ENCODE measurements around the gene CDH2. TPM values are rescaled to one million over a fixed set of nuclear protein-coding genes. Genes with fewer than 3 reads are reported as not detected.

CDH2 gene
- total and polyA plus RNA-seq, 2 experiments from 2014 or later: 81.8 to 117 TPM

GRCh38 chr18:28081516-28081915 lies 95.4 kb downstream of the CDH2 start:
- TF ChIP-seq EZH2phosphoT487 (IDR thresholded peaks at IDR 0.05; ENCODE audit: low read depth, severe bottlenecking, unreplicated experiment) (no peak), CTCF (IDR thresholded peaks at IDR 0.05; ENCODE audit: poor library complexity) (no peak), EZH2 (IDR thresholded peaks at IDR 0.05; ENCODE audit: borderline replicate concordance) (no peak)

GRCh38 chr18:28080876-28081300 lies 96.0 kb downstream of the CDH2 start:
- H3K9me2 ChIP-seq (replicated peaks; ENCODE audit: insufficient read depth): no peaks in the 10 kb centered on the region
- 57% methylated on average over 1 of the region's 1 CpG for WGBS (ENCODE audit: low lambda C conversion rate, missing lambda C conversion rate)
- H2AFZ ChIP-seq: no peak overlapping the region
- H3K4me3 ChIP-seq: no peak overlapping the region
- no peak for DNase-seq (ENCODE audit: low spot score)
- peaks cover 36% of the 10 kb centered on the region for H3K79me2 ChIP-seq
- no peak for TF ChIP-seq EZH2phosphoT487 (IDR thresholded peaks at IDR 0.05; ENCODE audit: low read depth, severe bottlenecking, unreplicated experiment)
- H3K4me1 ChIP-seq (ENCODE audit: insufficient read depth): peaks cover 19% of the 10 kb centered on the region
- peak overlapping the region; percentile 51 for H3K27ac ChIP-seq
- no peaks in the 10 kb centered on the region for H4K20me1 ChIP-seq (ENCODE audit: insufficient read depth, poor library complexity, severe bottlenecking)
- H3K36me3 ChIP-seq (replicated peaks; ENCODE audit: insufficient read depth, low read depth): no peaks in the 10 kb centered on the region
- no peaks in the 10 kb centered on the region for H3K9me3 ChIP-seq (ENCODE audit: low read depth)
- H3K4me2 ChIP-seq: no peak overlapping the region
- no peaks in the 10 kb centered on the region for H3K27me3 ChIP-seq

More at GRCh38 chr18:28081516-28081915, 95.4 kb downstream of the CDH2 start:
- no peaks in the 10 kb centered on the region for H3K27me3 ChIP-seq
- no peak overlapping the region for H3K4me3 ChIP-seq
- no peaks in the 10 kb centered on the region for H3K9me3 ChIP-seq (ENCODE audit: low read depth)
- DNase-seq (ENCODE audit: low spot score): no peak
- peaks cover 41% of the 10 kb centered on the region for H3K79me2 ChIP-seq
- peak overlapping the region; percentile 51 for H3K27ac ChIP-seq
- H3K9me2 ChIP-seq (replicated peaks; ENCODE audit: insufficient read depth): no peaks in the 10 kb centered on the region
- H3K4me1 ChIP-seq (ENCODE audit: insufficient read depth): peaks cover 23% of the 10 kb centered on the region
- H4K20me1 ChIP-seq (ENCODE audit: insufficient read depth, poor library complexity, severe bottlenecking): no peaks in the 10 kb centered on the region
- H3K4me2 ChIP-seq: no peak overlapping the region
- H2AFZ ChIP-seq: no peak overlapping the region
- WGBS (ENCODE audit: low lambda C conversion rate, missing lambda C conversion rate): 83% methylated on average over 2 of the region's 2 CpGs
- no peaks in the 10 kb centered on the region for H3K36me3 ChIP-seq (replicated peaks; ENCODE audit: insufficient read depth, low read depth)

GRCh38 chr18:28079883-28080282 lies 97.0 kb downstream of the CDH2 start:
- Histone ChIP-seq H3K27me3 (no peaks in the 10 kb centered on the region), H3K27ac (peak overlapping the region; percentile 51), H3K36me3 (replicated peaks; ENCODE audit: insufficient read depth, low read depth) (no peaks in the 10 kb centered on the region), H3K4me2 (peak overlapping the region; percentile 16), H3K9me3 (ENCODE audit: low read depth) (no peaks in the 10 kb centered on the region), H4K20me1 (ENCODE audit: insufficient read depth, poor library complexity, severe bottlenecking) (no peaks in the 10 kb centered on the region), H3K9me2 (replicated peaks; ENCODE audit: insufficient read depth) (no peaks in the 10 kb centered on the region), H2AFZ (no peak overlapping the region), H3K79me2 (peaks cover 30% of the 10 kb centered on the region), H3K4me1 (ENCODE audit: insufficient read depth) (peaks cover 19% of the 10 kb centered on the region), H3K4me3 (no peak overlapping the region)
- TF ChIP-seq EZH2phosphoT487 (IDR thresholded peaks at IDR 0.05; ENCODE audit: low read depth, severe bottlenecking, unreplicated experiment) (no peak), CTCF (IDR thresholded peaks at IDR 0.05; ENCODE audit: poor library complexity) (no peak), EZH2 (IDR thresholded peaks at IDR 0.05; ENCODE audit: borderline replicate concordance) (no peak)
- DNase-seq (ENCODE audit: low spot score): no peak
- WGBS (ENCODE audit: low lambda C conversion rate, missing lambda C conversion rate): 64% methylated on average over 2 of the region's 2 CpGs

- DNase-seq (ENCODE audit: low spot score): no peak
Measured at GRCh38 chr18:28078849-28079248, 98.1 kb downstream of the CDH2 start.

More at GRCh38 chr18:28078849-28079248, 98.1 kb downstream of the CDH2 start:
- H3K4me1 ChIP-seq (ENCODE audit: insufficient read depth): peaks cover 25% of the 10 kb centered on the region
- H4K20me1 ChIP-seq (ENCODE audit: insufficient read depth, poor library complexity, severe bottlenecking): no peaks in the 10 kb centered on the region
- WGBS (ENCODE audit: low lambda C conversion rate, missing lambda C conversion rate): 7% methylated on average over 2 of the region's 2 CpGs
- H3K79me2 ChIP-seq: peaks cover 34% of the 10 kb centered on the region
- H2AFZ ChIP-seq: no peak overlapping the region
- TF ChIP-seq EZH2phosphoT487 (IDR thresholded peaks at IDR 0.05; ENCODE audit: low read depth, severe bottlenecking, unreplicated experiment) (no peak), CTCF (IDR thresholded peaks at IDR 0.05; ENCODE audit: poor library complexity) (no peak)
- peak overlapping the region; percentile 43 for H3K4me2 ChIP-seq
- no peaks in the 10 kb centered on the region for H3K27me3 ChIP-seq
- H3K9me3 ChIP-seq (ENCODE audit: low read depth): no peaks in the 10 kb centered on the region
- H3K27ac ChIP-seq: peak overlapping the region; percentile 58
- no peaks in the 10 kb centered on the region for H3K9me2 ChIP-seq (replicated peaks; ENCODE audit: insufficient read depth)
- no peak overlapping the region for H3K4me3 ChIP-seq
- H3K36me3 ChIP-seq (replicated peaks; ENCODE audit: insufficient read depth, low read depth): no peaks in the 10 kb centered on the region
